ENCODE data around the gene REV3L. TPM values are rescaled to one million over a fixed set of nuclear protein-coding genes. Genes with fewer than 3 reads are reported as not detected.

REV3L gene, protein sequence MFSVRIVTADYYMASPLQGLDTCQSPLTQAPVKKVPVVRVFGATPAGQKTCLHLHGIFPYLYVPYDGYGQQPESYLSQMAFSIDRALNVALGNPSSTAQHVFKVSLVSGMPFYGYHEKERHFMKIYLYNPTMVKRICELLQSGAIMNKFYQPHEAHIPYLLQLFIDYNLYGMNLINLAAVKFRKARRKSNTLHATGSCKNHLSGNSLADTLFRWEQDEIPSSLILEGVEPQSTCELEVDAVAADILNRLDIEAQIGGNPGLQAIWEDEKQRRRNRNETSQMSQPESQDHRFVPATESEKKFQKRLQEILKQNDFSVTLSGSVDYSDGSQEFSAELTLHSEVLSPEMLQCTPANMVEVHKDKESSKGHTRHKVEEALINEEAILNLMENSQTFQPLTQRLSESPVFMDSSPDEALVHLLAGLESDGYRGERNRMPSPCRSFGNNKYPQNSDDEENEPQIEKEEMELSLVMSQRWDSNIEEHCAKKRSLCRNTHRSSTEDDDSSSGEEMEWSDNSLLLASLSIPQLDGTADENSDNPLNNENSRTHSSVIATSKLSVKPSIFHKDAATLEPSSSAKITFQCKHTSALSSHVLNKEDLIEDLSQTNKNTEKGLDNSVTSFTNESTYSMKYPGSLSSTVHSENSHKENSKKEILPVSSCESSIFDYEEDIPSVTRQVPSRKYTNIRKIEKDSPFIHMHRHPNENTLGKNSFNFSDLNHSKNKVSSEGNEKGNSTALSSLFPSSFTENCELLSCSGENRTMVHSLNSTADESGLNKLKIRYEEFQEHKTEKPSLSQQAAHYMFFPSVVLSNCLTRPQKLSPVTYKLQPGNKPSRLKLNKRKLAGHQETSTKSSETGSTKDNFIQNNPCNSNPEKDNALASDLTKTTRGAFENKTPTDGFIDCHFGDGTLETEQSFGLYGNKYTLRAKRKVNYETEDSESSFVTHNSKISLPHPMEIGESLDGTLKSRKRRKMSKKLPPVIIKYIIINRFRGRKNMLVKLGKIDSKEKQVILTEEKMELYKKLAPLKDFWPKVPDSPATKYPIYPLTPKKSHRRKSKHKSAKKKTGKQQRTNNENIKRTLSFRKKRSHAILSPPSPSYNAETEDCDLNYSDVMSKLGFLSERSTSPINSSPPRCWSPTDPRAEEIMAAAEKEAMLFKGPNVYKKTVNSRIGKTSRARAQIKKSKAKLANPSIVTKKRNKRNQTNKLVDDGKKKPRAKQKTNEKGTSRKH (N-terminal part only)
- total RNA-seq (10 to 100 TPM; 19.8 to 30.1 (median 27.8) TPM), polyA plus RNA-seq (8.2 TPM)
- long read RNA-seq, donor 1, partial matches to known transcripts = 25 of 35 reads
- long read RNA-seq, donor 1, other reads (novel, unspliced or antisense) = 10 of 35 reads
- long read RNA-seq, donor 2, partial matches to known transcripts = 2 of 3 reads
- long read RNA-seq, donor 2, other reads (novel, unspliced or antisense) = 1 of 3 reads
- long read RNA-seq, donor 3, partial matches to known transcripts = 3 of 12 reads
- long read RNA-seq, donor 3, other reads (novel, unspliced or antisense) = 9 of 12 reads
- long read RNA-seq, donor 4, partial matches to known transcripts = 2 of 6 reads
- long read RNA-seq, donor 4, other reads (novel, unspliced or antisense) = 4 of 6 reads

DNA sequence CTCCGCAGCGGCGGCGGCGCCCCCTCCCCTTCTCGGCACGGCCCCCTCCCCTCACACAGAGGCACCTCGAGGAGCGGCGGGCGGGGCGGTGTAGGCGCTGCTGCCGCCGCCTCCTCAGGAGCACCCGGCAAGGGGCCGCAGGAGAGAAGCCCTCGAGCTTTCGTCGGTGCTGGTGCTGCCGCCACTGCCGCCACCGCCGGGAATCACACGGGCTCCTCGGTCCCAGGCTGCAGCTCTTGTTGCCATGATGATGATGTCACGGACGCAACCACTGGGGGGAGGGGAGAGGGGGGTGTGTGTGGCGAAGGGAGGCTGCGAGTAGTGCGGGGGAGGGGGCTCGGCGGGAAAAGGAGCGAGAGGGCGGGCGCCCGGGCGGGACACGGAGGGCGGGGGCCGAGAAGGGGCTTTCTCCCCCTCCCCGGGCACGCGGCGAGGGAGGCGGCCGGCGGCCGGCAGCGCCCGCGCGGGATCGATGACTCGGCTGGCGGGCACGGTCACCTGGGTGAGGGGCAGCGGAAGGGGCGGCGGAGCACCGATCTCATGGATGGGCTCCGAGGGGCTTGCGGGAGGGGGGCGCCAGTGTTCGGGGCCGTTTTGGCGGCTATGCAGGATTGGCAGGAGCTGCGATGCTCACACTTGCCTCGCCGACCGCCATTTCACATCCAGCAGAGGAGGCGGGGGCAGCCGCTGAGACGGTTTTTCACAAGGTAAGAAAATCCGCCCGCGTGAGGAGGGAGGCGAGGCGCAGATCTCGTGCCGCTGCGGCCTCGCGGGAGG is at the start of gene REV3L:
REV3L (minus strand) TSS at position 260 of the 777 bp plus-strand sequence. CDS start 330 bp downstream, outside the sequence.
- peak; percentile 84 to 86 for ATAC-seq
- DNase-seq = peak; percentile 88 to 94 (median 93)
- no peaks in the 10 kb centered on the region for H3K4me1 ChIP-seq (ENCODE audit: control insufficient read depth, insufficient read depth, low read length)
- WGBS = under 1% methylated on average over 84 of the region's 84 CpGs
- H3K9me3 ChIP-seq (ENCODE audit: control insufficient read depth, low read length) = no peaks in the 10 kb centered on the region
- intact Hi-C loops (cut with DNase I) = loop anchor here in 2 of 4 donors (5.0 to 10.0 kb wide), 2 partner anchors 119 to 122 kb away; partner anchors contain the start of gene TRAF3IP2 (in 1 of the 2)
- peak within 1 kb of the TSS; percentile 93 for H3K4me3 ChIP-seq (ENCODE audit: low read length)
- peak within 1 kb of the TSS; percentile 97 for H3K27ac ChIP-seq (ENCODE audit: low read length)
- no peaks in the 10 kb centered on the region for H3K27me3 ChIP-seq (ENCODE audit: control insufficient read depth, insufficient read depth)

DNA sequence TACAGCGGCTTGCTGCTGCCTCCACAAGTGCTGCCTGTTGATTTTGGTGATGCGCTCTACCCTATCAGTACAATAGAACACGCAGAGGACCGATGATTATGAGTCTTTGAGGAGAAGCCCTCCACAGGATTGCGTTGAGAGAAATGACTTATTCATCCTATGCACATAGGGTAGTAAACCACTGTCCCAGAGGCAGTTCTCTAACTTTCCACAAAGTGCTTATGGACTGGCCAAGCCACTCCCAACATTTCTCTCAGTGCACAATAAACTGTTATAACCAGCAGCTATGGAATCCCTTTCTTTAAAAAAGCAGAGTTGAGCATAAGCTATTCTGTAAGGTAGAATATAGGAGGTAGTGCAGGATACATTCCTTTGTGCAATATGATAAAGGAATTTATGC is 48.2 kb upstream of the REV3L start:
- DNase-seq = no peak
- intact Hi-C loops (cut with DNase I) = no loop called here
- H3K27ac ChIP-seq (ENCODE audit: low read length) = no peak overlapping the region
- WGBS = 92% methylated on average over 5 of the region's 5 CpGs
- ATAC-seq = no peak
- no peaks in the 10 kb centered on the region for H3K9me3 ChIP-seq (ENCODE audit: control insufficient read depth, low read length)
- no peaks in the 10 kb centered on the region for H3K27me3 ChIP-seq (ENCODE audit: control insufficient read depth, insufficient read depth)
- peaks cover 5% of the 10 kb centered on the region for H3K4me1 ChIP-seq (ENCODE audit: control insufficient read depth, insufficient read depth, low read length)
- H3K4me3 ChIP-seq (ENCODE audit: low read length) = no peak overlapping the region

DNA sequence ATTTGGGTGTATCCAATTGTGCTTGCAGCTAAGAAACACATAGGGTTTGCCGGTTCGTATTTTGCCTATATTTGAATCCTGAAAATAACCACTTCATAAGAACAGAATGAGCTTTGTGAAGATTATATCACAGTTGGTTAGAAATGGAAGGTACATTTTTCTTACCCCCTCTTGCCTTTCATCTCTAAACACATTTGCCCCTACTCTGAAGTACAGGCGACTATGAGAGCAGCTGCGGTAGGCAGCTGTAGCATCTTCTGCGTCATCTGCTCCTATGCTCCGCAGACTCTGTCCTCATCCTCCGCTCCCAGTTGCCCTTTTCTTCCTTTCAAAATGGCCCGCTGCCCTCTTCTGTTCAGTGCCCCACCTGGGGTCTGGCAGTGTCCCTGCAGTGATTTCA is 47.6 kb upstream of the REV3L start:
- no peaks in the 10 kb centered on the region for H3K27me3 ChIP-seq (ENCODE audit: control insufficient read depth, insufficient read depth)
- peaks cover 5% of the 10 kb centered on the region for H3K4me1 ChIP-seq (ENCODE audit: control insufficient read depth, insufficient read depth, low read length)
- intact Hi-C loops (cut with DNase I) = no loop called here
- 98% methylated on average over 8 of the region's 8 CpGs for WGBS
- ATAC-seq = no peak
- DNase-seq = no peak
- H3K27ac ChIP-seq (ENCODE audit: low read length) = no peak overlapping the region
- H3K9me3 ChIP-seq (ENCODE audit: control insufficient read depth, low read length) = no peaks in the 10 kb centered on the region
- no peak overlapping the region for H3K4me3 ChIP-seq (ENCODE audit: low read length)

DNA sequence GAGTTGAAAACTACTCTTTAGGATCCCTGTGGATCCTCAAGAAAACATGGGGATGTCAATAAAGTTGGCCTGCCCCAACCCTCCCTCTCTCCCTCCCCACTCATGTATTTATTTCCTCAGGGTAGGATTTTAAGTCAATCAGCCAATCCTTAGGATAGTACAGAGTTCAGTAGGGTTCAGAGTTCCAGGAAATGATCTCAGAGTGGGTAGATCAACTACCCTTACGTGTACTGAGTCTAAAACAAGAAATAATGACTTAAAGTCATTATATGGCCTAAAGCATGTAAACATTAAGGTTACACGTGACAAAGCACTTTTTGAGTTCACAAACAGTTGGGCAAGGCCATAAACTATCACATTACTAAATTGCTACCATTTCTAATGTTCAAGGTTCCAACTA is 47.2 kb upstream of the REV3L start:
- no peak overlapping the region for H3K4me3 ChIP-seq (ENCODE audit: low read length)
- H3K4me1 ChIP-seq (ENCODE audit: control insufficient read depth, insufficient read depth, low read length) = peaks cover 5% of the 10 kb centered on the region
- no peaks in the 10 kb centered on the region for H3K27me3 ChIP-seq (ENCODE audit: control insufficient read depth, insufficient read depth)
- intact Hi-C loops (cut with DNase I) = no loop called here
- H3K9me3 ChIP-seq (ENCODE audit: control insufficient read depth, low read length) = no peaks in the 10 kb centered on the region
- 71% methylated on average over 2 of the region's 2 CpGs for WGBS
- ATAC-seq (no peak), DNase-seq (no peak)
- H3K27ac ChIP-seq (ENCODE audit: low read length) = no peak overlapping the region

DNA sequence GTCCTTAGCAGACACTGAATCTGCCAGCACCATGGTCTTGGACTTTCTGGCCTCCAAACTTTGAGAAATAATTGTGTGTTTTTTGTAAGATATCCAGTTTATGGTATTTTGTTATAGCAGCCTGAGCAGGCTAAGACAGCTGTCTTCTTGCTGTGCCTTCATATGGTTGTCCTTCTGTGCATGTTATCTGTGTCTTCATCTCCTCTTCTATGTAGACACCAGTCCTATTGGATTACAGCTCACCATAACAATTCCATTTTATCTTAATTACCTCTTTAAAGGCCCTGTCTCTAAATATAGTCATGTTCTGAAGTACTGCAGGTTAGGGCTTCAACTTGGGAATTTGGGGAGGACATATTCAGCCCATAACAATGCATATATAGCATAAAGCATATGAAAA is 44.3 kb upstream of the REV3L start:
- Histone ChIP-seq H3K4me1 (ENCODE audit: control insufficient read depth, insufficient read depth, low read length) (peaks cover 8% of the 10 kb centered on the region), H3K27me3 (ENCODE audit: control insufficient read depth, insufficient read depth) (no peaks in the 10 kb centered on the region), H3K27ac (ENCODE audit: low read length) (no peak overlapping the region), H3K9me3 (ENCODE audit: control insufficient read depth, low read length) (no peaks in the 10 kb centered on the region), H3K4me3 (ENCODE audit: low read length) (no peak overlapping the region)
- ATAC-seq (no peak), DNase-seq (no peak)
- intact Hi-C loops (cut with DNase I) = no loop called here

DNA sequence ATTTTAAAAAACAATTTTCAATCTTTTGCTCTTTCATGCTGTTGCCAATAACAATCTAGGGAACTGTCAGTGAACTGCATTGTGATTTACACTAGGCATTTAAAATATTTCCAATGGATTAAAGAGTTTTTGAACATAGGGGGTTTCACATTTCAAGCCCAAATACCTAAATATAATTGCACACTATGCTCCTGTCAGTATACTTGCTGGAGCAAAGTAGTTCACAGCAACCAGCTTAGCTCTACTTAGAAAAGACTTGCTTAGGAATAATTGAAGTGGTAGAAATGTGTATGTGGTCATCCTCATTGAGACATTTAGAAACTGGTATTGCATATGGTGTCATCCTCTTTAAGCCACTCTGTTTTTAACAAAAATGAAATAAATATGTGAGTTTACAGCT is 41.7 kb upstream of the REV3L start:
- H3K9me3 ChIP-seq (ENCODE audit: control insufficient read depth, low read length) = no peaks in the 10 kb centered on the region
- no peaks in the 10 kb centered on the region for H3K27me3 ChIP-seq (ENCODE audit: control insufficient read depth, insufficient read depth)
- no peak overlapping the region for H3K4me3 ChIP-seq (ENCODE audit: low read length)
- intact Hi-C loops (cut with DNase I) = no loop called here
- DNase-seq = no peak
- ATAC-seq = no peak
- H3K27ac ChIP-seq (ENCODE audit: low read length) = no peak overlapping the region
- H3K4me1 ChIP-seq (ENCODE audit: control insufficient read depth, insufficient read depth, low read length) = peaks cover 8% of the 10 kb centered on the region

DNA sequence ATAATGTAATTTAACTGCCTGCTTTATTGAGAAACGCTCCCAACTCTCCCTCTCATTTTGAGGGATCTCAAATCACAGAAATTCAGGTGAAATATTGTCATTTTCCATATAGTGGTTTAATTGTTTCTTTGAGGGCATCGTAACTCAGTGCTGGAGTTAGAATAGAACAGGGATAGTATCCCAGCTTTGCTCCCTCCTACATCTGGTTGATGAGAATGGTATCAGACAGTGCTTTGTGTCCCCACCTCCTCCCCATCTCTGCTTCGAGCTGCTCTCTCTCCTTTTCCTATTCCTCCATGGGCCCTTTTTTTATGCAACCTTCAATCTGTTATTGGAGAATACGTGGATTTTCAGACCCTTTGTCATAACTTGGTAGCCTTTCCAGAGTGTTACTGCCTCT is 41.2 kb upstream of the REV3L start:
- intact Hi-C loops (cut with DNase I) = no loop called here
- Histone ChIP-seq H3K27me3 (ENCODE audit: control insufficient read depth, insufficient read depth) (no peaks in the 10 kb centered on the region), H3K9me3 (ENCODE audit: control insufficient read depth, low read length) (no peaks in the 10 kb centered on the region), H3K4me3 (ENCODE audit: low read length) (no peak overlapping the region), H3K27ac (ENCODE audit: low read length) (no peak overlapping the region), H3K4me1 (ENCODE audit: control insufficient read depth, insufficient read depth, low read length) (peaks cover 8% of the 10 kb centered on the region)
- 81% methylated on average over 4 of the region's 4 CpGs for WGBS
- DNase-seq = no peak
- ATAC-seq = no peak

DNA sequence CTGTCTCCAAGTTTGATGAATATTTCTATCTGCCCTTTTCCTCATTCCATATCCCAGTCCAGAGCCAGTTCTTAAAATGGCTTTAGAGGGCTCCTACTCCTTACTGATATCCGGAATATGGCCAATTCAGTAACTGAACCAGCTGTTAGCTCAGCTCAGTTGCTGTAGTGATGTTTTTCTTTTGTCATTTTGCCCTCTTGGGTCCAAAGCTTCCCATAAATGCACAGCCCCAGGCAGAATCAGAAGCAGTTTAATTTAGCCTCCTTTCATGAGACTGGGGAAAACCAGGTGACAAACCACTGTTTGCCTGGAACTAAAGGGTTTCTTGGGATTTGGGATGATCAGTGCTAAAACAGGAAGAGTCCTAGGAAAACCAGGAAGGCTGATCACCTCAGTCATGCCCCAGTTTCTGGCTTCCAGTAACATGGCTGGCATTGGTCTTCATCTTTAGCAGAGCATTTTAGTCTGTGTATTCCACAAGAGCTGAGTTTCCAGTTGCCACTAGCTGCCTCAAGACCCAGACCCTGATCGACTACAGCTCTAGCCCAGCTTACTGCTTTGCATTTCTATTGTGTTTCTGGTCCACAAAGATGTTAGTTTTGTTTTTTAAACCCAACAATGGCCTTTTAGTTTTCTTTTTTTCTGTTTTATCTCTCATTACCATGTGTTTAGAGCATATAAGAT is 40.6 kb upstream of the REV3L start:
- H3K4me1 ChIP-seq (ENCODE audit: control insufficient read depth, insufficient read depth, low read length) = peaks cover 8% of the 10 kb centered on the region
- H3K27ac ChIP-seq (ENCODE audit: low read length) = no peak overlapping the region
- no peaks in the 10 kb centered on the region for H3K27me3 ChIP-seq (ENCODE audit: control insufficient read depth, insufficient read depth)
- intact Hi-C loops (cut with DNase I) = no loop called here
- H3K4me3 ChIP-seq (ENCODE audit: low read length) = no peak overlapping the region
- peak; percentile 67 to 69 for ATAC-seq
- DNase-seq = no peak
- 60% methylated on average over 2 of the region's 2 CpGs for WGBS
- H3K9me3 ChIP-seq (ENCODE audit: control insufficient read depth, low read length) = no peaks in the 10 kb centered on the region

DNA sequence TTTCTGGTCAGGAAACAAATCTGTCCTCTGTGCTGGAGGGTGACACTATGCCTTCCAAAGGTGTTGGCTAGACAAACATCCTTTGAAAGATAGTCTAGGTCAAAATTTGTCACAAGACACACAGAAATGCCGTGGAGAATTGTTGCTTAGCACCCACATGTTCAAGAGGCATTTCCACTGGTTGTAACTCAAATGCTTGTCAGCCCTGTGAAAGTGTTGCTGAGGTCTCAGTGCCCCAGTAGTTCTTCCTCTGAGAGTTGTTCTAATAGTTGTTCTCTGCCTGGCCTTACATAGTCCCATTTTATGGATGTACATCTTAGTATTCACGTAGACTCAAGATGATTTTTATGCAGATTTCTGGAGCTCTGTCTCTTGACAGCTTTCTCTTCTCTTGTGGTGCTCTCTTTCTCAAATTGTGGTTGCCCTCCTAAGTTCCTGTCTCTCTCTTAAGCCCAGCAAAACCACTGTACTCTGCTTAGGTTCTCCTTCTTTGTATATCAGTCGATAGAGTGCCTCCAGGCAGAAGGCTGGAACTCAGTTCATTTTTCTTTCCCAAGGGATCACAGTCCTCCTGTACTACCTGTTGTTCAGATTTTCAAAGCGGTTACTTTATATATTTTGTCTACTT is 39.5 kb upstream of the REV3L start:
- H3K9me3 ChIP-seq (ENCODE audit: control insufficient read depth, low read length) = no peaks in the 10 kb centered on the region
- no peak for ATAC-seq
- peaks cover 8% of the 10 kb centered on the region for H3K4me1 ChIP-seq (ENCODE audit: control insufficient read depth, insufficient read depth, low read length)
- H3K27me3 ChIP-seq (ENCODE audit: control insufficient read depth, insufficient read depth) = no peaks in the 10 kb centered on the region
- 78% methylated on average over 4 of the region's 4 CpGs for WGBS
- H3K27ac ChIP-seq (ENCODE audit: low read length) = no peak overlapping the region
- no peak overlapping the region for H3K4me3 ChIP-seq (ENCODE audit: low read length)
- DNase-seq = no peak
- intact Hi-C loops (cut with DNase I) = no loop called here

All from right cardiac atrium (tissue), 5 donors.